Endodermal cell (in vitro differentiated cells): ENCODE measurements around the gene MADCAM1. TPM values are rescaled to one million over a fixed set of nuclear protein-coding genes. Genes with fewer than 3 reads are reported as not detected.

Source experiments
- DNase-seq: peaks from one replicate; pipeline ENCODE4 v3.0.0-alpha.2; 2017
- H3K27ac ChIP-seq: 2 replicates; pipeline ENCODE4 v1.5.1; 2013; ENCODE audit warnings: mild to moderate bottlenecking, low read depth, low read length, moderate library complexity
- H3K27me3 ChIP-seq: 2 replicates; pipeline ENCODE4 v1.6.1; 2013; ENCODE audit warnings: mild to moderate bottlenecking, low read length, moderate library complexity; ENCODE audit not compliant: insufficient read depth, control insufficient read depth, poor library complexity, severe bottlenecking
- H3K36me3 ChIP-seq: 2 replicates; pipeline ENCODE4 v1.7.0; 2013; ENCODE audit warnings: mild to moderate bottlenecking, low read length, moderate library complexity; ENCODE audit not compliant: control insufficient read depth, insufficient read depth
- H3K4me1 ChIP-seq: one replicate; pipeline ENCODE4 v1.7.0; 2013; ENCODE audit warnings: low read length; ENCODE audit not compliant: control insufficient read depth, insufficient read depth
- H3K4me3 ChIP-seq: 2 replicates; pipeline ENCODE4 v1.5.1; 2013; ENCODE audit warnings: mild to moderate bottlenecking, low read length, moderate library complexity
- H3K9ac ChIP-seq: 2 replicates; pipeline ENCODE4 v1.6.1; 2013; ENCODE audit warnings: mild to moderate bottlenecking, low read length, moderate library complexity; ENCODE audit not compliant: poor library complexity, severe bottlenecking; ENCODE audit errors: extremely low read depth
- H3K9me3 ChIP-seq: 2 replicates; pipeline ENCODE4 v1.6.1; 2013; ENCODE audit warnings: mild to moderate bottlenecking, low read length, moderate library complexity; ENCODE audit not compliant: control insufficient read depth
- H3K27ac Mint-ChIP-seq: 2 replicates; pipeline ENCODE4 v1.8.0; 2020; ENCODE audit warnings: mixed read lengths
- H3K27me3 Mint-ChIP-seq: 2 replicates; pipeline ENCODE4 v1.8.0; 2021; ENCODE audit warnings: mild to moderate bottlenecking, mixed read lengths; ENCODE audit not compliant: insufficient read depth
- H3K36me3 Mint-ChIP-seq: 2 replicates; pipeline ENCODE4 v1.8.0; 2020; ENCODE audit warnings: low read depth, mixed read lengths
- H3K4me1 Mint-ChIP-seq: 2 replicates; pipeline ENCODE4 v1.8.0; 2020; ENCODE audit warnings: mixed read lengths
- H3K4me3 Mint-ChIP-seq: 2 replicates; pipeline ENCODE4 v1.8.0; 2020; ENCODE audit warnings: mild to moderate bottlenecking, moderate library complexity, mixed read lengths
- H3K9me3 Mint-ChIP-seq: 2 replicates; pipeline ENCODE4 v1.8.0; 2020; ENCODE audit warnings: mild to moderate bottlenecking, mixed read lengths
- WGBS, 2 experiments: methylation state at CpG; one replicate each; pipeline versions ENCODE4 v1.1.5 to v1.1.7; 2013; ENCODE audit warnings: missing lambda C conversion rate in 2 of 2, mixed read lengths in 1 of 2; ENCODE audit not compliant: insufficient coverage in 1 of 2, insufficient read length in 1 of 2; 5-methylcytosine and 5-hydroxymethylcytosine counted together
- total RNA-seq, 2 donors: library from RNA; stranded (reverse); fragmentation: NEBNext Ultra II Directional in 1 of 2; extraction: Animal tissue kit (Norgen Biotek cat#: 25700) in 1 of 2; gene quantifications; 2 replicates in 1 of 2; 3 replicates in 1 of 2; pipeline ENCODE4 v1.2.1, GENCODE V29; 2021
- TF ChIP-seq, protein P1 (sequence below): fragments of 200-600 bp; sonication (generic); conservative IDR thresholded peaks from 2 replicates; pipeline ENCODE4 v1.5.0; 2021; ENCODE audit warnings: antibody characterized with exemption, mild to moderate bottlenecking

Gene MADCAM1
- total RNA-seq, 2 donors from 2014 or later, result 0.46 to 1.5 TPM

GRCh38 chr19:519449-519865 is 23.2 kb downstream of the MADCAM1 start:
- TF ChIP-seq, protein P1, sequence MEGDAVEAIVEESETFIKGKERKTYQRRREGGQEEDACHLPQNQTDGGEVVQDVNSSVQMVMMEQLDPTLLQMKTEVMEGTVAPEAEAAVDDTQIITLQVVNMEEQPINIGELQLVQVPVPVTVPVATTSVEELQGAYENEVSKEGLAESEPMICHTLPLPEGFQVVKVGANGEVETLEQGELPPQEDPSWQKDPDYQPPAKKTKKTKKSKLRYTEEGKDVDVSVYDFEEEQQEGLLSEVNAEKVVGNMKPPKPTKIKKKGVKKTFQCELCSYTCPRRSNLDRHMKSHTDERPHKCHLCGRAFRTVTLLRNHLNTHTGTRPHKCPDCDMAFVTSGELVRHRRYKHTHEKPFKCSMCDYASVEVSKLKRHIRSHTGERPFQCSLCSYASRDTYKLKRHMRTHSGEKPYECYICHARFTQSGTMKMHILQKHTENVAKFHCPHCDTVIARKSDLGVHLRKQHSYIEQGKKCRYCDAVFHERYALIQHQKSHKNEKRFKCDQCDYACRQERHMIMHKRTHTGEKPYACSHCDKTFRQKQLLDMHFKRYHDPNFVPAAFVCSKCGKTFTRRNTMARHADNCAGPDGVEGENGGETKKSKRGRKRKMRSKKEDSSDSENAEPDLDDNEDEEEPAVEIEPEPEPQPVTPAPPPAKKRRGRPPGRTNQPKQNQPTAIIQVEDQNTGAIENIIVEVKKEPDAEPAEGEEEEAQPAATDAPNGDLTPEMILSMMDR, result no peak
- H3K9me3 ChIP-seq, result no peaks in the 10 kb centered on the region
- Mint-ChIP-seq H3K9me3 (no peaks in the 10 kb centered on the region), H3K4me1 (no peaks in the 10 kb centered on the region), H3K27ac (no peak overlapping the region), H3K4me3 (no peak overlapping the region), H3K36me3 (peaks cover 4% of the 10 kb centered on the region), H3K27me3 (peaks cover 34% of the 10 kb centered on the region)
- no peak for DNase-seq
- H3K36me3 ChIP-seq, result no peaks in the 10 kb centered on the region
- H3K27me3 ChIP-seq, result no peaks in the 10 kb centered on the region
- H3K4me3 ChIP-seq, result no peak overlapping the region
- H3K9ac ChIP-seq, result no peak overlapping the region
- no peak overlapping the region for H3K27ac ChIP-seq
- no peaks in the 10 kb centered on the region for H3K4me1 ChIP-seq
- 96 to 98% methylated on average over 37 to 45 of the region's 45 CpGs for WGBS, 2 experiments

DNA sequence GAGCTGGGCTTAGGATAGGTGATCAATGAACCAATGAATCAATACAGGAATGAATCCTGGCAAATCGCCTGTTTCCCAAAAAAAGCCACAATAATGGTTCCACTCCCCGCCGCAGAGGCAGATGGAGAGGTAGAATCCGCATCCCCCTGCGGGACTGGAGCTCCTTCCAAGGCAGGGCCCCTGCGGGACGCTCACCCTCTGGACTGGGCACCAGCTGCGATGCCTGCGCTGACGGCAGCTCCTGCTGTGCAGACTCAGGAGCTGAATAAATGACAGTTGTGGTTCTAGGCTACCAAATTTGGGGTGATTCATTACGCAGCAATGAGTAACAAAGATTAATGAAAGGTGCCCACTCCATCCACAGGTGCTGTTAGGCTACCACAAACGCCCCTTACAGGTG is 26.4 kb downstream of the MADCAM1 start:
- WGBS, 2 experiments, result 94 to 95% methylated on average over 9 to 12 of the region's 12 CpGs
- peaks cover 1% of the 10 kb centered on the region for H3K36me3 Mint-ChIP-seq
- no peaks in the 10 kb centered on the region for H3K4me1 Mint-ChIP-seq
- H3K9me3 ChIP-seq, result no peaks in the 10 kb centered on the region
- H3K9ac ChIP-seq, result no peak overlapping the region
- H3K27ac Mint-ChIP-seq, result no peak overlapping the region
- H3K4me3 Mint-ChIP-seq, result no peak overlapping the region
- H3K36me3 ChIP-seq, result no peaks in the 10 kb centered on the region
- no peaks in the 10 kb centered on the region for H3K27me3 ChIP-seq
- TF ChIP-seq, protein P1, result no peak
- H3K27me3 Mint-ChIP-seq, result peaks cover 37% of the 10 kb centered on the region
- no peaks in the 10 kb centered on the region for H3K9me3 Mint-ChIP-seq
- no peak for DNase-seq
- no peaks in the 10 kb centered on the region for H3K4me1 ChIP-seq
- no peak overlapping the region for H3K4me3 ChIP-seq
- H3K27ac ChIP-seq, result no peak overlapping the region

GRCh38 chr19:524062-524674 is 27.9 kb downstream of the MADCAM1 start:
- Mint-ChIP-seq H3K36me3 (peaks cover 1% of the 10 kb centered on the region), H3K9me3 (no peaks in the 10 kb centered on the region), H3K4me1 (no peaks in the 10 kb centered on the region), H3K4me3 (no peak overlapping the region), H3K27ac (no peak overlapping the region), H3K27me3 (peaks cover 37% of the 10 kb centered on the region)
- no peaks in the 10 kb centered on the region for H3K36me3 ChIP-seq
- no peaks in the 10 kb centered on the region for H3K9me3 ChIP-seq
- no peaks in the 10 kb centered on the region for H3K27me3 ChIP-seq
- H3K4me3 ChIP-seq, result no peak overlapping the region
- H3K4me1 ChIP-seq, result no peaks in the 10 kb centered on the region
- TF ChIP-seq, protein P1, result no peak
- WGBS, 2 experiments, result 86 to 90% methylated on average over 20 to 29 of the region's 29 CpGs
- DNase-seq, result no peak
- no peak overlapping the region for H3K9ac ChIP-seq
- H3K27ac ChIP-seq, result no peak overlapping the region
